D721Med (cell line): ENCODE results near the gene PAX6.

Experiments used
- DNase-seq: peaks from one replicate; pipeline ENCODE4 v3.0.0; 2011; ENCODE audit warnings: low spot score; ENCODE audit not compliant: insufficient read length
- FAIRE-seq: peaks from 2 replicates; lab custom pipeline; 2011; peaks lifted over from hg19 to GRCh38; lab: Jason Lieb, UNC
- TF ChIP-seq, protein P1 (sequence below): IDR thresholded peaks from 2 replicates; pipeline ENCODE4 v1.5.1; 2012; ENCODE audit warnings: mild to moderate bottlenecking, control low read depth; ENCODE audit not compliant: insufficient read depth; ENCODE audit errors: missing control alignments

The PAX6 gene

DNA sequence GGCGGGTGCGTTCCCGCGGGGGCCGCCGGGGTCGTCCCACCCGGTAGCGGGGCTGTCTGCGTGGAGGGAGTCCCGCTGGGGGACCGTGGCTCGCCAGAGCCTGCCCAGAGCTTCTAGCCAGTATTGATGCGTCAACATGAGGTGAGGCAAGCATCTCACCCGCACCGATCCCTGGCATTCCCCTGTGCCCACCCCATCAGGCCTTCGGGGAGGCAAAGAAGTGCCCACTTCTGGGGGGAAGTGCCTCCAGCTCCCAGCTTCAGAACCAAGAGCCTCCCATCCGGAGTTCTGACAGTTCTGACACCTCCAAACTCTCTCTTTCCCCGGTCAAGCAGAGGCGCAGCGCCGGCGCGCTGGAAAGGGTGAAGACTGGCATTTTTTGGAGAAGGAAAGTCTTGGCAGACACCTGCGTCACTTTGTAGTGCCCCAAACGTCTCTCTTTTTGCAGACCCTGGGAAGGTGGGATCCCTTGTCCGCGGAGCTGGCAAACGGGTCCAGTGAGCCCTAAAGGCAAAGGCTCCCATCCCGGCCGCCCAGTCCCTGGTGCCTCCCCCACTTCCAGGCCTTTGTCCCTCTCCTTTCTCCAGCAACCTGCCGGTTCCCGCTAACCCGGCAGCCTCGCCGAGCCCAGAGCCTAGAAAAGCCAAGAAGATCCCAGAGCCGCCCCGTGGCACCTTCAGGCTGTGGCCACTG lies 3.2 kb upstream of the PAX6 start:
- TF ChIP-seq, protein P1, sequence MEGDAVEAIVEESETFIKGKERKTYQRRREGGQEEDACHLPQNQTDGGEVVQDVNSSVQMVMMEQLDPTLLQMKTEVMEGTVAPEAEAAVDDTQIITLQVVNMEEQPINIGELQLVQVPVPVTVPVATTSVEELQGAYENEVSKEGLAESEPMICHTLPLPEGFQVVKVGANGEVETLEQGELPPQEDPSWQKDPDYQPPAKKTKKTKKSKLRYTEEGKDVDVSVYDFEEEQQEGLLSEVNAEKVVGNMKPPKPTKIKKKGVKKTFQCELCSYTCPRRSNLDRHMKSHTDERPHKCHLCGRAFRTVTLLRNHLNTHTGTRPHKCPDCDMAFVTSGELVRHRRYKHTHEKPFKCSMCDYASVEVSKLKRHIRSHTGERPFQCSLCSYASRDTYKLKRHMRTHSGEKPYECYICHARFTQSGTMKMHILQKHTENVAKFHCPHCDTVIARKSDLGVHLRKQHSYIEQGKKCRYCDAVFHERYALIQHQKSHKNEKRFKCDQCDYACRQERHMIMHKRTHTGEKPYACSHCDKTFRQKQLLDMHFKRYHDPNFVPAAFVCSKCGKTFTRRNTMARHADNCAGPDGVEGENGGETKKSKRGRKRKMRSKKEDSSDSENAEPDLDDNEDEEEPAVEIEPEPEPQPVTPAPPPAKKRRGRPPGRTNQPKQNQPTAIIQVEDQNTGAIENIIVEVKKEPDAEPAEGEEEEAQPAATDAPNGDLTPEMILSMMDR, result no peak
- DNase-seq (no peak), FAIRE-seq (no peak)

DNA sequence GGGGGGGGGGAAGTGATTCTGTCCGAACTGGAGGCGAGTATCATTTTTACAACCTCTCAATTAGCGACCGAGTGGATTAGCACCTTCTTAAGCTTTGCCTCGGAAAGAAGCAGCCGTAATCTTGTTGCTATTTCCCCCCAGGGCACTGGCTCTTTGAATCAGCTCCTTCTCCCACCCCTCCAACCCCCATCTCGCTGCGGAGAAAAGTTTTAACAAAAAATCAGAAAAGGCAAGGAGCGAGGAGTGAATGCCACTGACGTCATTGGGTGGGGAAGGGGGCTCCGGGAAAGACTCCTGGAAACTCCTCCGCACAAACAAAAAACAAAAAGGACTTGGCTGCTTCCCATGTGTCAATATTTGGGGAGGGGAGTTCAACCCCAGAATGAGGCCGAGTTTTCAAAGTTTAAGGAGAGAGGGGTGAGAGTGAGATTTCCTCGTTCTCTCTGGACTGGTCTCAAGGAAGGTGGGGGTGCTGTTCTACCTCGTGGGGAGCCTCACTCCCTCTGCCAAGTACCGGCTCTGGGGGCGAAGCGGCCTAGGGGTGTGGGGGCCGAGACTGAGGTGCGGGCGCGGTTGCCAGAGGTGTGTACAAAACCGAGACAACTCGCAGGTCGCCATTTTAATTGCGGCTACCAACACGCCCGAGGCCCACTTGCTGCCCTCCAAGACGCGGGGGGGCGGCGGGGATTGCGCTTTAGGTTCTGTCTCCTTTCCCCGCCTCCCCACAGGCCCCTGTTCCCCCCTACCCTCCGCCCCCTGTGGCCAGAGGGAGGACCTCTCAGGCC lies 2.5 kb upstream of the PAX6 start:
- TF ChIP-seq, protein P1, result no peak
- no peak for FAIRE-seq
- DNase-seq, result no peak

DNA sequence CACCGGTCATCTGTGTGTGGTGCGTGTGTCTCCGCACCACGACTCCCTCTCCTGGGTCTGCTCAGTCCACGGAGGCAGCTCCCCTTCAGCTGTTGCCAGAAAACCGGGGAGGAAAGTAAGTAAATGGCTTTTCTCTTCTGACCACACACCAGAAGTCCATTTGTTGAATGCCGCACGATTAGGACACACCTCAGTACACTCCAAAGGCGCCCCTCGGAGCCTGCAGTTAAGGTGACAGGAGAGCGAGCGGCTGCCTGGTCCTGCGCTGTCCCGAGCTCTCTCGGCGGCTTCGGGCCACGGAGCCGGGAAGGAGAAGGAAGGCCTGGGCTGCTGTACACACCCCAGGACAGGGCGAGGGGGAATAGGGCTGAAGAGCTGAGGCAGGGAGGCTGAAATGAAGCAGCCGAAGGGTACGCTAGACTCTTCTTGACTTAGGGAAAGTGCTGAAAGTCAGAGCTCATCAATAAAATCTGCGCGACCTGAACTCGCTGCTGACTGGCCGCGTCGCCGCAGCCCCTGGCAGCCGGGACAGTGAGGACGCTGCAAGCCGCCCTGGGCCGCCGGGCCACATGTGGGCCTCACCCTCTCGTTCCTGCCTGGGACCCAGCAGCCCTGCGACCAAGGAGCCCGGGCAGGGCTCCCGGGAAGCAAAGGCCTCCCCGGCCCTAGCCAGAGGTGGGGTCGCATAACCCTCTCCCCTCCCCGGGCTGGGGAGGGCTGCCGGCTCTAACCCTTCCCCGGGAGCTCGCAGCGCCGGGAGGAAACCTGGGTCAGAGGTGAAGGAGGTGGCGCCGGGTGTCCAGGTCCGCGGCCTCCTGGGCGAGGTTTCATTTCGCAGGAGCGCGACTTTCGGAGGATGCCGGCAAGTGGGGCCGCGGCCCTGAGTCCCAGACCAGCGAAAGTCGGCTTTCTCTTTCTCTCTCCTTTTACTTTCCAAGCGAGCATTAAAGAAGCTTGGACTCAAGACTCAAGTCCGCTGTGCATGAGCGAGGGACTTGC lies 1.6 kb upstream of the PAX6 start:
- TF ChIP-seq, protein P1, result no peak
- DNase-seq (peak; percentile 27), FAIRE-seq (no peak)

DNA sequence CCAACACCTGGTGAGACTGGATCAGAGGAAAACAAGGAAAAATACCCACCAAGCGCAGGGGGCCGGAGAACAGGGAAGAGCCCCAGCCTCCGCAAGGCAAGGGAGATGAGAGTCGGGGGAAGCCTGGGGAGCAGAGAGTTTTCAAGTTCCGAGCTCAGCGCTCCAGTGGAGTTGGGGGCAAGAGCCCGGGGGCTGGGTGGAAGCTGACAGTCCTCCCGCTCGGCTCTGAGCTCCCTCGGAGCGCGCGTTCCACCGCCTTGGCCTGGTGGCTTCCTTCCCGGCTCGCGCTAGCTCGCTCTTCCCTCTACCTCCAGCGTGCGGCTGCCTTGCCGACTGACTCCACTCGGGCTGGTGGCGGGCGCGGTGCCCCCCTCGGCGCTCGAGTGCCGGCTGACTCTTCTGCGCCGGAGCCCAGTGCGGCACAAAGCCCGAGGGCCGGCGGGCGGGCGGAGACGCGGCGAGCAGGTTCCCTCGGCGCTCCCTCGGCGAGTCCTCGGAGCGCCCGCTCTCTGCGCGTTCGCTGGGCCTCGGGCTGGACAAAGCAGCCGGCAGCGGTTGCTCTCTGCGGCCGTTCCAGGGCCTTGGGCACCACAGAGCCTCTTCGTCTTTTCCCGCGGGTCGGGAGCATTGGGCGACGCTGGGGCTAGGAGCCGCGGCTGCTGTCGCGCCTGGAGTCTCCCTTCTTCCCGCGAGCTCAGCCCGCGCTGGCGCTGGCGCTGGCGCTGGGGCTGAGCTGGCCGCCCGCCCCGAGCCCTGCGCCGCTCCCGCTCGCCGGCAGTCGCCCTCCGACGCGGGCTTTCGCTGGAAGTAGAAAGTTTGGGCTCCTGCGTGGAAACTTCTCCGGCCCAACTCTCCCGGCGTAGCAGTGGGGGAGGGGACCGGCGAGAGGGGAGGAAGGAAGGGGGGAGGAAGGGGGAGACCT lies 1.0 kb downstream of the PAX6 start:
- TF ChIP-seq, protein P1, result no peak
- DNase-seq, result peak; percentile 43
- FAIRE-seq, result no peak

DNA sequence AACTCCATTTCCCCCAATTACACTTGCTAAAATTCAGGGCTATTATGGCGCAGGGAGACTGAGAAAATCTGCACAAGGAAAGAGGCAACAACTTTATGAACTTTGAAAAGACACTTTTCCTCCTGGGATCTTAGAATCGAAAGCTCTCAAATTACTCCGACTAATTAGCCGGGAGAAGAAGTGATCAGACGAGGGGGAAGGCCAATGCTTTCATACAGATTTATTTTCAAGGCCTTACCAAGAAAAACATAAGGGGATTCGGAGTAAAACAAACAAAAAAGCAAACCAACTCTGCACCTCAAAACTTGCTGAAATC lies 1.6 kb downstream of the PAX6 start:
- TF ChIP-seq, protein P1, result no peak
- DNase-seq (no peak), FAIRE-seq (no peak)
